HUES64 (cell line): Measurements from ENCODE around the gene RANGAP1.

Experiments
- H3K27ac ChIP-seq: 2 replicates; pipeline ENCODE4 v1.7.0; 2013; ENCODE audit warnings: low read depth, low read length, inconsistent platforms
- H3K27me3 ChIP-seq: 2 replicates; pipeline ENCODE4 v1.6.1; 2013; ENCODE audit warnings: mild to moderate bottlenecking, low read length; ENCODE audit not compliant: insufficient read depth
- H3K36me3 ChIP-seq: 2 replicates; pipeline ENCODE4 v1.6.1; 2013; ENCODE audit warnings: mild to moderate bottlenecking, low read length; ENCODE audit not compliant: insufficient read depth
- H3K4me1 ChIP-seq: 2 replicates; pipeline ENCODE4 v1.6.1; 2013; ENCODE audit warnings: mild to moderate bottlenecking, low read length, moderate library complexity; ENCODE audit not compliant: insufficient read depth
- H3K4me3 ChIP-seq: 2 replicates; pipeline ENCODE4 v1.5.1; 2013; ENCODE audit warnings: mild to moderate bottlenecking, low read length, moderate library complexity
- H3K9ac ChIP-seq: 2 replicates; pipeline ENCODE4 v1.6.1; 2013; ENCODE audit warnings: mild to moderate bottlenecking, low read depth, low read length
- H3K9me3 ChIP-seq: 2 replicates; pipeline ENCODE4 v1.6.1; 2013; ENCODE audit warnings: low read depth, low read length; ENCODE audit not compliant: insufficient read depth
- WGBS: fragments of 150-250, 120-280 bp; methylation state at CpG from one replicate; pipeline ENCODE4 v1.1.7; 2013; ENCODE audit warnings: missing lambda C conversion rate; 5-methylcytosine and 5-hydroxymethylcytosine counted together

The RANGAP1 gene

DNA sequence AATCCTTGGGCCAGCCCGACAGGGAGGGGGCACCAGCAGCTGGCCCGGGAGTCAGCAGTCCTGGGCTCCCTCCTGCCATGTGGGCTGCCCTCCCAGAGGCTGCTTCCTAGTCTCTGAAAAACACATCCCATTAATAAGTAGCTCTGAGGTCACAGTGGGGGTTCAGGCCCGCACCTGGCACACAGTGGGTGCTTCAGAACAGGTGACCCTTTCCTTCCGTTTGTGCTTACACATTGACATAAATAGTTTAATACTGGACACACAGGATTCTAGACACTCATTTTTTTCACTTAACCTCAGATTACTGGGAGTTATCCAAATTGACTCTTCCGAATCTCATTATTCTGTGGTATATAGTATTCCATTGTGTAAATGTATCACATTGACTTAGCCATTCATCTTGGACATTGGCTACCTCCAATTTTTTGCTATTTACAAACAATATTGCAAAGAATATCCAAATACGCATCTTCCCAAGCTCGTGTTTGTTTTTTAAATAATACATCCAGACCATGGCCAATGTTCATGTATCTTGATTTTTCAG is 44.8 kb downstream of the RANGAP1 start:
- no peak overlapping the region for H3K4me3 ChIP-seq
- no peaks in the 10 kb centered on the region for H3K9me3 ChIP-seq
- H3K27me3 ChIP-seq = peaks cover 6% of the 10 kb centered on the region; the same call in 1 of the 2 replicates
- peaks cover 14% of the 10 kb centered on the region for H3K36me3 ChIP-seq
- H3K27ac ChIP-seq = no peak overlapping the region
- H3K9ac ChIP-seq = no peak overlapping the region
- peaks cover 3% of the 10 kb centered on the region; the same call in 1 of the 2 replicates for H3K4me1 ChIP-seq
- WGBS = 91% methylated on average over 6 of the region's 7 CpGs

DNA sequence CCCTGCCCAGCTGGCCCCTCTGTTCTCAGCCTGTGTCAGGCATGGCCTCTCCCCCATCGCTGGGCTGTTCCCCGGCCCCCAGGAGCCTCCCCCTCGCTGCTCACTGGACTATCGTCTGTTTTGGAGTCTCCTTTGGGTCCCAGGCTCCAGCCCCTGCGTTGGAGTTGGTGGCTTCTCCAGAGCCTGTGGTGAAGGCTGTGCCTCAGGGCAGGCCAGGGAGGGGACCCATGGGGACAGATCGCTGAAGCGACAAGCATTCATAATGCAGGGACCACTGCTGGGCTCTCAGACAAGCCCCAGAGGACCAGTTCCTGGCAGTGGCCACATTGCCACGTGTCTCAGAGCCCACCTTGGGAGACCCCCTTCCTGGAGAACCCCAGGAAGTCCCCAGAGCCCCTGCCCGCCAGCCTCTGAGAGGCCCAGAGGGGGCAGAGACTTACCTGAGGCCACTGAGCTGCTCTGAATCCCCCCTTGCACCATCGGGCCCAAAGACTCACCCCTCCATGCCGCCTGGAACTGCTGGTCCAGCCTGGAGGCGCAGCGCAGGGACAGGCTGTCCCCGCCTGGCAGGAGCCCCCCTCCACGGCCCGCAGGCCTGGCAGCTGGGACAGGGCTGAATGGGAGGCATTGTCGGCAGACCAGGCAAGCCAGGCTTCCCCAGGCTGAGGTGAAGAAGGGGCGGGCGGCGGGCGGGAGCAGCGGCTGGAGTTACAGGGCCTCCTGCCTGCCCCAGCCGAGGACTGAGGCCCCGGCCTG is 45.4 kb downstream of the RANGAP1 start, which contains the start of gene CHADL:
CHADL (minus strand) TSS at position 555 of the 756 bp plus-strand sequence; CDS start at position 505, 50 bp downstream.
- Histone ChIP-seq H3K27ac (no peak within 1 kb of the TSS), H3K4me3 (no peak within 1 kb of the TSS), H3K36me3 (peaks cover 9% of the 10 kb centered on the region), H3K9me3 (no peaks in the 10 kb centered on the region), H3K27me3 (peaks cover 6% of the 10 kb centered on the region; the same call in 1 of the 2 replicates), H3K4me1 (peaks cover 3% of the 10 kb centered on the region; the same call in 1 of the 2 replicates), H3K9ac (no peak within 1 kb of the TSS)
- WGBS = 77% methylated on average over 24 of the region's 24 CpGs

DNA sequence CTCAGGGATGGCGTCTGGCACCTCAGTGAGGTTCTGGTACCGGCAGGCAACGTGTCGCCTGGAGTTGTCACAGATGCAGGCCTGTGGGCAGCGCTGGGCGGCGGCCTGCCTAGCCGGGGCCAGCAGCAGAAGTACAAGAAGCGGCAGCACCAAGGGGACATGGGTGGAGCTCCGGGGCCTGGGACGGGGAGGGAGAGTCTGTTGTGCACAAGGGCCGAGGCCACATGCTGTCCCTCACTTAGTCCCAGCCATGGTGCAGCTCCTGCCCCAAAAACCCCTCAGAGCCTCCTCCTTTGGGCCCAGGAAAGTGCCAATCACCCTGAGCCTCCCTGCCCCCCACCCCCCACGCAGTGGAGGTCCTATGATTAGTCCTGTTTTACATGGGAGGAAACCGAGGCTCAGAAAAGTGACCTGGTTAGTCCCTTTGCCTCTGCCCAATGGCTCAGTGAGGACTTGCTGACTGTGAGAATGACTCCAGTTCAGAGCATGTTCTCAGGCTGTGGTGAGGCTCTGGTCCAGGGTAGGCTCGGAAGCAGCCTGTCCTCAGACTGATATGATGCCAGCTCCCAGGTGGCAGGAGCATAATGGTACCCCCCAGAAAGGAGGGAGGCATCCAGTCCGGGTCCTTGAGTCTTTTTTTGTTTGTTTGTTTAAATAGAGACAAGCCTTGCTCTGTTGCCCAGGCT is 46.4 kb downstream of the RANGAP1 start:
- Histone ChIP-seq H3K36me3 (0 out of 2 replicates have a peak, but pooled peaks cover 3% of the 10 kb centered on the region), H3K9me3 (no peaks in the 10 kb centered on the region), H3K4me3 (no peak overlapping the region), H3K27ac (no peak overlapping the region), H3K4me1 (peaks cover 3% of the 10 kb centered on the region; the same call in 1 of the 2 replicates), H3K27me3 (peaks cover 6% of the 10 kb centered on the region; the same call in 1 of the 2 replicates), H3K9ac (no peak overlapping the region)
- whole genome bisulfite sequencing = 88% methylated on average over 16 of the region's 16 CpGs

DNA sequence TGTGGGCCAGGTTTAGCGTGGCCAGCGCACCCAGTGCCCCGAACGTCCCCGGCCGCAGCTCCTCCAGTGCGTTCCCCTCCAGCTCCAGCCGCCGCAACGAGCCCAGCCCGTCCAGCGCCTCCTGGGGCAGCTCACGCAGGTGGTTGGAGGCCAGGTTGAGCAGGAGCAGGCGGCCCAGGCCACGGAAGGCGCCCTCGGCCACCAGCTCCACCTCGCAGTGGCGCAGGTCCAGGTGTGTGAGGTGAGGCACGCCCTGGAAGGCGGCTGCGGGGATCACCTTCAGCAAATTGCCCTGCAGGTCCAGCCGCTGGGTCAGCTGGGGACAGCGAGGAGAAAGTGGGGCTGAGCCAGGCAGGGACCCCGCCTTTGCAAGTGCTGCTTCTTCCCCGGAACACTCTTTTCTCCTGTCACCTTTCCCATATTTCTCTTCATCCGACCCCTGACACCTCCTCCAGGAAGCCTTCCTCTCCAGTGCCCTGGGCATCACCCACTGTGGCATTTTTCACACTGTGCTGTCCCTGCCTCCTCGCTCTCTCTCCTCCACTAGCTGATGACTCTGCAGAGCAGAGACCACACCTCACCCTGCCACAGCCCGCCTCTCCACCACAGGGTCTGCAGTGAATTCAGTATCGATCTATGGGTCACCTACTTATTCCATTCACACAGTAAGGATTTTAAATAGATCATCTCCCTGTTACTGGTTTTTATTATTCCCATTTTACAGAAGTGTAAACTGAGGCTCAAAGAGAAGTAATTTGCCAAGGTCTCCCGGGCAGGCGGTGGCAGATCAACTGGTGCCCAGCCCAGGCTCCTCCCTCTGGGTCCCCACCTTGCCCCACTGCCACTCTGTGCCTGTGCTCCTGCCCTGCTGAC is 47.2 kb downstream of the RANGAP1 start:
- Histone ChIP-seq H3K4me1 (peaks cover 3% of the 10 kb centered on the region; the same call in 1 of the 2 replicates), H3K27me3 (peaks cover 6% of the 10 kb centered on the region; the same call in 1 of the 2 replicates), H3K36me3 (no peaks in the 10 kb centered on the region), H3K27ac (no peak overlapping the region), H3K4me3 (peak overlapping the region; percentile 46; the same call in 1 of the 2 replicates), H3K9me3 (no peaks in the 10 kb centered on the region), H3K9ac (peak overlapping the region; percentile 64)
- 92% methylated on average over 32 of the region's 32 CpGs for WGBS

GRCh38 chr22:41237707-41238569 is 48.0 kb downstream of the RANGAP1 start:
- WGBS = 23% methylated on average over 97 of the region's 97 CpGs
- Histone ChIP-seq H3K4me1 (peaks cover 3% of the 10 kb centered on the region; the same call in 1 of the 2 replicates), H3K36me3 (no peaks in the 10 kb centered on the region), H3K4me3 (peak overlapping the region; percentile 46), H3K27me3 (peaks cover 6% of the 10 kb centered on the region; the same call in 1 of the 2 replicates), H3K27ac (no peak overlapping the region), H3K9me3 (no peaks in the 10 kb centered on the region), H3K9ac (peak overlapping the region; percentile 64)

DNA sequence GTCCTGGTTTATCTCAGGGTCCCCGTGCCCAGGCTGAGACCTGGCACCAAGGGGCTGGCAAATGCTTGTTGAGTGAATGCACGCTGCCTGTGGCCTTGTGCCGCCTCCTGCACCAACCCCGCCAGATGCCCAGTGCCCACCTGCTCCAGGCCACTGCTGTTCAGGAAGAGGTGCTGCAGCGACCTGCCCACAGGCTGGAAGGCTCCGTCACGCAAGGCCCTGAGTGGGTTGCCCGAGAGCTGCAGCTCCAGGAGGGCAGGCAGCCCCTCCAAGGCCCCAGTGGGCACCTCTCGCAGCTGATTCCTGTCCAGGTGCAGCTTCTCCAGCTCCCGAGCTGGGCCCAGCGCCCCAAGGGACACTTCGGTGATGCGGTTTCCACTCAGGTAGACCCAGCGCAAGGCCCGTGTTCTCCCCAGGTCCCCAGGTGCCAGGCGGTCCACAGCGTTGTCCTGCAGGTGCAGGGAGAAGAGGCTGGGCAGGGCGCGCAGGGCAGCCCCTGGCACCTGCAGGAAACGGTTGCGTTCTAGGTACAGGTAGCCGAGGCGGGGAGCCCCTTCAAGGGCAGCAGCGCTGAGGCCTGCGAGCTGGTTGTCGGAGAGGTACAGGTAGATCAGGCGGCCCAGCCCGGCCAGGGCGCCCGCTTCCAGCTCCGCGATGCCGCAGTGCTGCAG is 48.8 kb downstream of the RANGAP1 start:
- Histone ChIP-seq H3K36me3 (no peaks in the 10 kb centered on the region), H3K27me3 (peaks cover 6% of the 10 kb centered on the region; the same call in 1 of the 2 replicates), H3K4me1 (peaks cover 3% of the 10 kb centered on the region; the same call in 1 of the 2 replicates), H3K9ac (peak overlapping the region; percentile 64), H3K9me3 (no peaks in the 10 kb centered on the region), H3K4me3 (peak overlapping the region; percentile 46), H3K27ac (no peak overlapping the region)
- 59% methylated on average over 33 of the region's 33 CpGs for WGBS

DNA sequence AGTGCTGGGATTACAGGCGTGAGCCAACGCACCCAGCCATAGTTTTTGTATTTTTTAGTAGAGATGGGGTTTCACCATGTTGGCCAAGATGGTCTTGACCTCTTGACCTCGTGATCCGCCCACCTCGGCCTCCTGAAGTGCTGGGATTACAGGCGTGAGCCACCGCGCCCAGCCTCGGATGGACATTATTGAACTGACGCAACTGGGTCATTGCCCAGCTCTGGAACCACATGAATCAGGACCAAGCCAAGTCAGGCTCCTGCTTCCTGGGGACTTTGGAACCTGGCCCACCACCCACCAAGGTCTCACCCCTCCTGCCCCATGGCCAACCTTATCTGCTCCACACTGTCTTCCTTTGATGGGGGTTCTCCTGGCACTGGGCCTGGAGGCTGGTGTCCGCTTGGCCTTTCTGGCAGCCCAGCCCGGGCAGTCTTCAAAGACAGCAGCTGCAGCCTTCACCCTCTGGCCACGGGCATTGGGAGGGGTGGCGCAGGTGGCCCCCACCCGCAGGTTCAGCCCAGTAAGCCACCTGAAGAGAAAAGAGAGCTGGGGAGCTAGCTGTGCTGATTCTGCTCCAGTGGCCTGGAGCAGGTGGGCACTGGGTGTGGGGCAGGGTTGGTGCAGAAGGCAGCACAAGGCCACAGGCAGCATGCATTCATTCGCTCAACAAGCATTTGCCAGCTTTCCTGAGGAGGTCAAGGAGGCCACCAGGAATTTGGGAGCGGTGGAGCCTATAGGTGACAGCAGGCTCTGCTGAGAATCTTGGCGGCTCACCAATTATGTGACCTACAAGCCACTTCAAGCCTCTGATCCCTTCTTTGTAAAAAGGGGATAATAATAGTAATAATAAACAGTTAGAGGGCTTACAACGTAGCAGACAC is 50.9 kb downstream of the RANGAP1 start:
- no peak overlapping the region for H3K9ac ChIP-seq
- H3K4me3 ChIP-seq = no peak overlapping the region
- no peak overlapping the region for H3K27ac ChIP-seq
- H3K36me3 ChIP-seq = peaks cover 7% of the 10 kb centered on the region
- H3K9me3 ChIP-seq = no peaks in the 10 kb centered on the region
- H3K4me1 ChIP-seq = peaks cover 3% of the 10 kb centered on the region; the same call in 1 of the 2 replicates
- WGBS = 91% methylated on average over 19 of the region's 19 CpGs
- H3K27me3 ChIP-seq = peaks cover 6% of the 10 kb centered on the region; the same call in 1 of the 2 replicates

DNA sequence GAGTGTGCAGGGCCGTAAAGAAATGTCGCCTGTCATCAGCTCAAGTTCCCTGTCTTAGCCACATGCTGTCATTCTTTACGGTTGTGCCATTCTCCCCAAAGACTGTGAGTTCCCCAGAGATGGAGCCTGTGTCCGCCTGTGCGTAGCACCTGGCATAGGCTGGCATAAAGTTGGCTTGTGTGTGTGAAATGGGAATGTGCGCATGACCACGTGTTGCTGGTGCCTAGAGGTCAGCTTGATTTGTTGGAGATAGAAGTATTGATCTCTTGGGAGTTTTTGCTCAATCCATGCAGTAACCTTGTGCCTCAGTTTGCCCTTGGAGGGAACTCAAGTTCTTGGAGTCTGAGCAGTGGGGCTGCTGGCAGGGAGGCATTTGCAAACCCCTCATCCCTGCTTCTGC is 54.6 kb downstream of the RANGAP1 start:
- 89% methylated on average over 7 of the region's 7 CpGs for WGBS
- Histone ChIP-seq H3K9me3 (no peaks in the 10 kb centered on the region), H3K9ac (no peak overlapping the region), H3K4me3 (no peak overlapping the region), H3K27me3 (no peaks in the 10 kb centered on the region), H3K4me1 (no peaks in the 10 kb centered on the region), H3K27ac (no peak overlapping the region), H3K36me3 (peaks cover 33% of the 10 kb centered on the region)

DNA sequence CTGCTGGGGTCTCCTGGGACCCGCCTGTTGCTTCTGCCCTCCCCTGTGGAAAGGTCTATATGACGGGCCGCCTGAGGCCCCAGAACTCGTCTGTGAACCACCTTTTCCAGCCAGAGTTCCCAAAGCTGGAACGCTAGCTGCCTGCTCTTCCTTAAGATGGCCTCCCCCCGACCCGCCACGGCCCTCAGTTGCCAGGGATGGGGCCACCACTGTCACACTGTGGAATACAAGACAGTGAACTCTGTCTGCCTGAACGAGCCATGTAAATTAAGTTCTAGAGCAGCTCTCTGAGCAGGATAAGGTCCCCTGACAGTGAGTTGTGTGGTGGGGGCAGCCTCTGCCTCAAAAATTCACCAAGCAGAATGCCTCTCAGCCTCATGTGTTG is 55.6 kb downstream of the RANGAP1 start:
- Histone ChIP-seq H3K9me3 (no peaks in the 10 kb centered on the region), H3K4me1 (no peaks in the 10 kb centered on the region), H3K27ac (no peak overlapping the region), H3K36me3 (peaks cover 42% of the 10 kb centered on the region), H3K4me3 (no peak overlapping the region), H3K9ac (no peak overlapping the region), H3K27me3 (no peaks in the 10 kb centered on the region)
- WGBS = 92% methylated on average over 9 of the region's 9 CpGs
